Measurements from ENCODE around the gene MEIG1.
A peak's percentile ranks its signal among the peaks of the same experiment; 100 is the strongest.
"Not testable (repeated sequence)": the region's sequence is repeated elsewhere in the genome, so short reads cannot be mapped to it uniquely, and the experiment has no call there.

Gene MEIG1

GRCh38 chr10:14936584-14936983, 22.6 kb upstream of the MEIG1 start:
- no peak for DNase-seq (ENCODE audit: extremely low read depth, insufficient read length)
- peaks cover 19% of the 10 kb centered on the region for H3K36me3 ChIP-seq (ENCODE audit: control insufficient read depth, insufficient read depth, low read length)
- TF ChIP-seq CTCF (IDR thresholded peaks at IDR 0.05; ENCODE audit: insufficient read depth, low read length, poor library complexity, severe bottlenecking), result no peak
- H3K4me3 ChIP-seq (replicated peaks; ENCODE audit: low read depth, low read length), result no peak overlapping the region
- H3K27me3 ChIP-seq (replicated peaks; ENCODE audit: control insufficient read depth, insufficient read depth, low read length), result no peaks in the 10 kb centered on the region

- H3K36me3 ChIP-seq (ENCODE audit: control insufficient read depth, insufficient read depth, low read length); H3K27me3 ChIP-seq (replicated peaks; ENCODE audit: control insufficient read depth, insufficient read depth, low read length); H3K4me3 ChIP-seq (replicated peaks; ENCODE audit: low read depth, low read length); DNase-seq (ENCODE audit: extremely low read depth, insufficient read length): not testable (repeated sequence)
These were observed 20.2 kb upstream of the MEIG1 start for GRCh38 chr10:14938971-14939370.

GRCh38 chr10:14942147-14942949, 16.8 kb upstream of the MEIG1 start:
- H3K4me3 ChIP-seq (replicated peaks; ENCODE audit: low read depth, low read length); H3K27me3 ChIP-seq (replicated peaks; ENCODE audit: control insufficient read depth, insufficient read depth, low read length): not testable (repeated sequence)
- H3K36me3 ChIP-seq (ENCODE audit: control insufficient read depth, insufficient read depth, low read length), result peaks cover 11% of the 10 kb centered on the region
- peak; percentile 35 for DNase-seq (ENCODE audit: extremely low read depth, insufficient read length)

GRCh38 chr10:14942950-14943338, 16.2 kb upstream of the MEIG1 start:
- not testable (repeated sequence) for DNase-seq (ENCODE audit: extremely low read depth, insufficient read length); H3K4me3 ChIP-seq (replicated peaks; ENCODE audit: low read depth, low read length); H3K27me3 ChIP-seq (replicated peaks; ENCODE audit: control insufficient read depth, insufficient read depth, low read length)
- H3K36me3 ChIP-seq (ENCODE audit: control insufficient read depth, insufficient read depth, low read length), result peaks cover 16% of the 10 kb centered on the region

- Histone ChIP-seq H3K27me3 (replicated peaks; ENCODE audit: control insufficient read depth, insufficient read depth, low read length) (no peaks in the 10 kb centered on the region), H3K36me3 (ENCODE audit: control insufficient read depth, insufficient read depth, low read length) (peaks cover 18% of the 10 kb centered on the region), H3K4me3 (replicated peaks; ENCODE audit: low read depth, low read length) (no peak overlapping the region)
- DNase-seq (ENCODE audit: extremely low read depth, insufficient read length), result no peak
- no peak for TF ChIP-seq CTCF (IDR thresholded peaks at IDR 0.05; ENCODE audit: insufficient read depth, low read length, poor library complexity, severe bottlenecking)
These were observed 14.1 kb upstream of the MEIG1 start for GRCh38 chr10:14945108-14945507.

- no peaks in the 10 kb centered on the region for H3K27me3 ChIP-seq (replicated peaks; ENCODE audit: control insufficient read depth, insufficient read depth, low read length)
- no peak for TF ChIP-seq CTCF (IDR thresholded peaks at IDR 0.05; ENCODE audit: insufficient read depth, low read length, poor library complexity, severe bottlenecking)
- H3K4me3 ChIP-seq (replicated peaks; ENCODE audit: low read depth, low read length), result no peak overlapping the region
- H3K36me3 ChIP-seq (ENCODE audit: control insufficient read depth, insufficient read depth, low read length), result peaks cover 18% of the 10 kb centered on the region
- no peak for DNase-seq (ENCODE audit: extremely low read depth, insufficient read length)
These were observed 11.9 kb upstream of the MEIG1 start for GRCh38 chr10:14947268-14947667.

- TF ChIP-seq CTCF (IDR thresholded peaks at IDR 0.05; ENCODE audit: insufficient read depth, low read length, poor library complexity, severe bottlenecking), result no peak
- H3K4me3 ChIP-seq (replicated peaks; ENCODE audit: low read depth, low read length), result no peak overlapping the region
- peaks cover 17% of the 10 kb centered on the region for H3K36me3 ChIP-seq (ENCODE audit: control insufficient read depth, insufficient read depth, low read length)
- DNase-seq (ENCODE audit: extremely low read depth, insufficient read length), result no peak
- no peaks in the 10 kb centered on the region for H3K27me3 ChIP-seq (replicated peaks; ENCODE audit: control insufficient read depth, insufficient read depth, low read length)
These were observed 9.9 kb upstream of the MEIG1 start for GRCh38 chr10:14949291-14949690.
